DMS153 (cell line): ENCODE results near the gene PDE11A.
A peak's percentile ranks its signal among the peaks of the same experiment; 100 is the strongest.
"Not testable (repeated sequence)": the region's sequence is repeated elsewhere in the genome, so short reads cannot be mapped to it uniquely, and the experiment has no call there.

Experiments
- DNase-seq: peaks from one replicate; lab custom pipeline; 2025; lab: John Stamatoyannopoulos, UW

Gene PDE11A

GRCh38 chr2:177816766-177817165 is 255.8 kb downstream of the PDE11A start:
- DNase-seq, result peak; percentile 28

GRCh38 chr2:177812713-177813396 is 259.7 kb downstream of the PDE11A start:
- peak; percentile 11 for DNase-seq

DNA sequence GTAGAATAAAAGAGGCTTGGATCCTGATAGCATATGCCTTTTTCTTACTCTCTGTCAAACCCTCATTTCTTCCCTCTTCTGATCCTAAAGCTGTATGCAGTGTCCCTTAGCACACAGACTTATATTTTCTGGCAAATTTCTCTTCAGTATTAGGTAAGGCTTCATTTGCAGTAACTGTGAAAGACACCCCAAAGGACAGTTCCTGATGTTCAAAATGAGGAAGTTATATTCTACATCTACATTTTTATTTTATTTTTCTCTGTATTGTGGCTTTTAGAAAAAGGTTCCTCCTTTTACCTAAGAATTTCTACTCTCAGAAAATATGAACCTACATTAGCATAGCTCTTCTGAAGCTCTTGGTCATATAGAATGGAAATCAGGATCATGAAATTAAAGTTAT is 261.7 kb downstream of the PDE11A start:
- DNase-seq, result no peak

DNA sequence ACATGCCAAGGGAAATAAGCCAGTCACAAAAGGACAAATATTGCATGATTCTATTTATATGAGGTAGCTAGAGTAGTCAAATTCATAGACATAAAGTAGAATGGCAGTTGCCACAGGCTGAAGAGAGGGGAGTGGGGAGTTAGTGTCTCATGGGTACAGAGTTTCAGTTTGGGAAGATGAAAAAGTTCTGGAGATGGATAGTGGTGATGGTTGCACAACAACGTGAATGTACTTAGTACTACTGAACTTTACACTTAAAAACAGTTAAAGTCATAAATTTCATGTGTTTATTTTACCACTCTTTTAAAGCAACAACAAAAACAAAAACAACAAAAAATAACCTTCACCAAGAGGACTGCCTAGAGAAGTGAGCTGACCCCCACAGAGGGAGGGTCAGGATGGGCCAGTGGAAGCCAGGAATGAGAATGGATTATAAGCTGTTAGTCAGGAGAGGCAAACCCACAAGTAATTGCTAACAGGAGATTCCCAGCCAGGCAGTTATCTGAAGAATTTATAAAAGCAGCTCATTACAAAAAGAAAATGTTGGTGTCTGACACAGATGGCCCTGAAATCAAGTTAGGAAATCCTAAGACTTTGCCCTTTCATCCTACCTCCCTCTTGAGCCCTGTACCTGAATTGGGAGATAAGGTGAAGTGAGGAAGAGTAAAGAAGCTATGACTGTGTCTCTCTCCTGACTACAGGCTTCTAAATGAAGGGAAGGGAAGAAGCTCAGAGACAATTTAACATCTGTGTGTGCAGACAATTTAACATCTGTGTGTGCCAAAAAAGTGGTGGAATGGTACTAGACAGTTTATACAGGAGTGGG is 263.4 kb downstream of the PDE11A start:
- no peak for DNase-seq

GRCh38 chr2:177806025-177806424 is 266.6 kb downstream of the PDE11A start:
- DNase-seq, result no peak

DNA sequence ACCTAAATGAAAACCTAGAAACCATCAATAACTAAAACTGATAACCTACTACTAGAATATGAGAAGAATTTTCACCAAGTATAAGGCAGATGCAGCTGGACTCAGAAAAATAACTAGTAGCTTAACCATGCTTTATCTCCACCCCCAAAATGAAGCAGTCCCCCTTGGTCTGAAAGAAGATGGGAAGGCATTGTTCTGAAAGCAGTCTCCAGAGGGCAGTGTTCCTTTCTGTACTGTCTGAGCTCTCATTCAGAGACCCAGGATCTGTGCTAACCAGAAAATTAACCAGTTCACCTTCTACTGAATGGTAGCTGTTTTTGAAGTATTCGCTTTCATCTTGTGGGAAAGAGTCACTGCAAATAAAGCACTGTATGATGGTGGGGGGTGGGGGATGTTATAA is 273.0 kb downstream of the PDE11A start:
- peak; percentile 31 for DNase-seq

DNA sequence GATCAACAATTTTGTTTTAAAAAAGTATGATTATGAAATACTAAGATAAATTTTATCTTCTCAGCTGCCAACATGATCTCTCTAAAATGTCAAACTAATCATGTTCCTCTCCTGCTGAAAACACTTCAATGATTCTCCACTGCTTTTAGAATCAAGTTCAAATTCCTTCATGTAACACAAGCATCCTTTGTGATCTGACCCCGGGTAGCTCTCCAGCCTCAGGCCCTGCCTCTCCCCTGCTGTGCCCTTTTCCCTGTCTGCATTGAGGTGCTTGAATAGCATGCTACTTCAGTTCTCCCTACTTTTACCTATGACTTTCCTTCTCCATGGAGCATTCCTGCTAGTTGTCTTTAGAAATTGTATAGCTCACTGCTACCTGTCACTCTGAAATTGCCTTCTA is 274.8 kb downstream of the PDE11A start:
- no peak for DNase-seq

GRCh38 chr2:177796654-177797415 is 275.7 kb downstream of the PDE11A start:
- DNase-seq, result no peak

DNA sequence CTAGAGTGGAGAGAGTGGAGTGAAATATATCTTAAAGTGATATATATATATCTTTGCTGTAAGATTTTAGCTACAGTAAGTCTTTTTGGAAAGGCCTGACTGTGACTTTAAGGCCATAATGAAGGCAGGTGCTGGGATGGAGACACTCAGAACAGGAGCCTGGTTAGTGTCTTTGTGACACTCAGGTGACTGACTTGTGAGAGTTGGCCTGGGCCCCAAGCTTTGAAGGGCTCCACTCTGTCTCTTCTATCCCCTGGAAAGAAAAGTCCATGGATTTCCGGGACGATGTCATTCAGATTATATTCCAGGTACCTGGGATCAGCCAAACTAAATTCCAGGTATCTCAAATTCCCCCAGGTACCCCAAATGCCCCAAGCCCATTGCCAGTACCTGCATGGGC is 276.6 kb downstream of the PDE11A start:
- no peak for DNase-seq

GRCh38 chr2:177785143-177785542 is 287.4 kb downstream of the PDE11A start:
- not testable (repeated sequence) for DNase-seq

- DNase-seq, result no peak
Measured at GRCh38 chr2:177784745-177785067, 287.9 kb downstream of the PDE11A start.

- DNase-seq, result no peak
Measured at GRCh38 chr2:177783835-177784744, 288.5 kb downstream of the PDE11A start.

DNA sequence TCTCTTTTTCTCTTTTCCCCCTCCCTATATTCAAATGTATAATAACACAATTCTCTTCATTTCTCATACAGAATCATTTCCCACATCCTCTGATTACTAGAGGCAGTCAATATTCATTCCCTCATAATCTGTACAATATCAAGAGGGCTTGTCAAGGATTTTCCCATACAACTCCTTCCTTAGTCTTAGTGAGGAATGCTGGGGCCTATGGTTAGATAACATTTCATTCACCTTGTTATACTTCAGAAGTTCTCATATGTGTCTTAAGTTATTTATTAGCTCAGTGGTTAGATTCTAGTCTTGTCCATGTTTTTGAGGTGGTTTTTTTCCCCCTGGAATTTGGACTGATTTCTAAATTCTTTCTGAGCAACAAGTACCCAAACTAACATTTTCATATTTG is 289.5 kb downstream of the PDE11A start:
- no peak for DNase-seq

GRCh38 chr2:177782613-177783012 is 290.0 kb downstream of the PDE11A start:
- no peak for DNase-seq

DNA sequence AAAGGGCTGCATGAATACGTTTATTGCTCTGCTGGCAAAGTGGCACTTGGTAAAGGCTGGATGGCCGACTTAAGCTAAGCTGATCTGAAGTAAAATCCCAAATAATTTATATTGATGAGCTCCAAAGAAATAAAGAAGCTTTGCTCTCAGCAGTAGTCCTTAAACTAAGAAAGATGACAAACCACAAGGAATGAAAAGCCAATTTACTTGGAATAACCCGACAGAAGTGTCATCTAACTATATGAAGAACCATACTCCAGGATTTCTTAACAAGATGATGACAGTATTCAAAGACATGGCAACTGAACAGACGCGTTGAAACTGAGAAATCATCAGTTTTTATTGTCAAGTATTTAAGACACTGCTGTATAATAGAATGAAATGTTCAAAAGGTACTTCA is 294.1 kb downstream of the PDE11A start:
- DNase-seq, result no peak

- no peak for DNase-seq
Measured at GRCh38 chr2:177772529-177772928, 300.0 kb downstream of the PDE11A start.

- no peak for DNase-seq
Measured at GRCh38 chr2:177771191-177771590, 301.4 kb downstream of the PDE11A start.

- DNase-seq, result no peak
Measured at GRCh38 chr2:177767768-177768167, 304.8 kb downstream of the PDE11A start.

- DNase-seq, result no peak
Measured at GRCh38 chr2:177765698-177766097, 306.9 kb downstream of the PDE11A start.

GRCh38 chr2:177763531-177764265 is 308.9 kb downstream of the PDE11A start:
- DNase-seq, result peak; percentile 68

DNA sequence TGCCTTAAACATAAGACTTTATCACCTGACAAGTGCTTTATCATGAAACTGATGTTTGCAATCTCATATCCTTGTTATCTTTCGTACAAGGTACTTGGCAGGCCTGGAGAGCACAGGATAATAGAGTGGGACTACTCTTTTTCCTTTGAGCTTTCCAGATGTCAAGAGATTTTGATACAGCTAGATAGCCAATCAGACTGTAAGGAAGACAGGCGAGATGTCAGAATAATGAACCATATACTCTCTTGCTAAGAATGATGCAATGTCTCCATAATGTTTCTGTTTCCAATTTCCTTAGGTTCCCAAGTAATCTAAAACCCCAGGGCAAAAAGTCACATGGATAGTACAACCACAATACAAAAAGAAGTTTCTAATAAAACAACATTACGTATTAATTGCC is 313.1 kb downstream of the PDE11A start:
- DNase-seq, result no peak
